H1 (cell line): ENCODE data around the gene MEIS2. TPM values are rescaled to one million over a fixed set of nuclear protein-coding genes. Genes with fewer than 3 reads are reported as not detected.
A peak's percentile ranks its signal among the peaks of the same experiment; 100 is the strongest.

Experiments
- CTCF ChIA-PET: fragments of 300-600 bp; sonication (Branson Sonifier 250); formaldehyde crosslinking; loops from one replicate; lab custom pipeline; 2021; ENCODE audit not compliant: partially characterized antibody; lab: Charles Lee
- POLR2A ChIA-PET: fragments of 300-600 bp; sonication (Branson Sonifier 250); formaldehyde crosslinking; loops from one replicate; lab custom pipeline; 2021; ENCODE audit warnings: inconsistent platforms; ENCODE audit not compliant: partially characterized antibody; lab: Charles Lee
- DNase-seq, 2 experiments: peaks; one replicate each; pipeline versions ENCODE4 v3.0.0 to v3.0.0-alpha.2; 2010 to 2022; ENCODE audit warnings: low spot score in 2 of 2, low read depth in 1 of 2, mixed read lengths in 1 of 2
- FAIRE-seq: peaks from 2 replicates; lab custom pipeline; 2011; peaks lifted over from hg19 to GRCh38; lab: Jason Lieb, UNC
- H2AFZ ChIP-seq: 2 replicates; pipeline ENCODE4 v1.8.1; 2012; ENCODE audit warnings: low read length, inconsistent platforms
- H2AK5ac ChIP-seq: 2 replicates; pipeline ENCODE4 v1.6.1; 2013; ENCODE audit warnings: low read depth, low read length
- H2BK120ac ChIP-seq: replicated peaks from 2 replicates; pipeline ENCODE3; 2013; ENCODE audit warnings: low read depth, low read length, inconsistent platforms
- H2BK12ac ChIP-seq: 2 replicates; pipeline ENCODE4 v1.6.1; 2013; ENCODE audit warnings: low read depth, low read length
- H2BK15ac ChIP-seq: 2 replicates; pipeline ENCODE4 v1.6.1; 2013; ENCODE audit warnings: low read length
- H2BK20ac ChIP-seq: 2 replicates; pipeline ENCODE4 v1.6.1; 2013; ENCODE audit warnings: low read length
- H2BK5ac ChIP-seq: 2 replicates; pipeline ENCODE4 v1.6.1; 2013; ENCODE audit warnings: low read depth, low read length
- H3K14ac ChIP-seq: 2 replicates; pipeline ENCODE4 v1.6.1; 2013; ENCODE audit warnings: inconsistent platforms; ENCODE audit not compliant: insufficient read length
- H3K18ac ChIP-seq: 2 replicates; pipeline ENCODE4 v1.6.1; 2013; ENCODE audit warnings: low read length; ENCODE audit errors: extremely low read depth
- H3K23ac ChIP-seq: 2 replicates; pipeline ENCODE4 v1.6.1; 2013; ENCODE audit warnings: inconsistent platforms; ENCODE audit not compliant: insufficient read length
- H3K23me2 ChIP-seq: 2 replicates; pipeline ENCODE4 v1.6.1; 2013; ENCODE audit warnings: low read depth, low read length
- H3K27ac ChIP-seq: 2 replicates; pipeline ENCODE4 v1.6.1; 2011; ENCODE audit warnings: low read depth, low read length, inconsistent platforms
- H3K27me3 ChIP-seq, 4 experiments: replicated peaks in 1 of 4; 1 replicate in 1 of 4; 2 replicates in 3 of 4; pipeline versions ENCODE4 v1.6.1 to v1.8.1; 2011 to 2013; ENCODE audit warnings: low read length in 3 of 4, mild to moderate bottlenecking in 3 of 4, inconsistent platforms in 2 of 4, mixed read lengths in 2 of 4, moderate library complexity in 1 of 4; ENCODE audit not compliant: control insufficient read depth in 3 of 4, insufficient read depth in 3 of 4; ENCODE audit errors: extremely low read depth in 1 of 4
- H3K36me3 ChIP-seq, 4 experiments: 2 replicates each; pipeline versions ENCODE4 v1.6.1 to v1.8.1; 2011 to 2013; ENCODE audit warnings: mild to moderate bottlenecking in 4 of 4, low read length in 3 of 4, moderate library complexity in 2 of 4, control low read depth in 1 of 4, inconsistent platforms in 1 of 4; ENCODE audit not compliant: insufficient read depth in 4 of 4, control insufficient read depth in 2 of 4
- H3K4ac ChIP-seq: replicated peaks from 2 replicates; pipeline ENCODE3; 2013; ENCODE audit warnings: low read length, low read depth, mixed read lengths, inconsistent platforms; ENCODE audit not compliant: insufficient read length
- H3K4me1 ChIP-seq, 4 experiments: replicated peaks in 1 of 4; 1 replicate in 1 of 4; 2 replicates in 3 of 4; pipeline versions ENCODE4 v1.6.1 to v1.8.1; 2011 to 2013; ENCODE audit warnings: low read length in 3 of 4, inconsistent platforms in 2 of 4, mixed read lengths in 1 of 4; ENCODE audit not compliant: insufficient read depth in 4 of 4, control insufficient read depth in 3 of 4
- H3K4me2 ChIP-seq, 2 experiments: 2 replicates each; pipeline versions ENCODE4 v1.6.1 to v1.8.1; 2011 to 2013; ENCODE audit warnings: low read depth in 2 of 2, low read length in 2 of 2, control low read depth in 1 of 2, inconsistent platforms in 1 of 2, mild to moderate bottlenecking in 1 of 2; ENCODE audit not compliant: insufficient read depth in 1 of 2
- H3K4me3 ChIP-seq, 4 experiments: fragments of 200-600, 300-600 bp in 1 of 4; sonication (generic), shearing (Covaris generic), sonication (Bioruptor Twin) in 1 of 4; 2 replicates each; pipeline versions ENCODE4 v1.5.1 to v1.8.1; 2011 to 2016; ENCODE audit warnings: low read length in 4 of 4, low read depth in 3 of 4, control low read depth in 2 of 4, inconsistent platforms in 2 of 4, mild to moderate bottlenecking in 2 of 4, mixed read lengths in 1 of 4, moderate library complexity in 1 of 4; ENCODE audit not compliant: insufficient read depth in 2 of 4; ENCODE audit errors: extremely low read depth in 1 of 4
- H3K56ac ChIP-seq: replicated peaks from 2 replicates; pipeline ENCODE3; 2013; ENCODE audit warnings: low read depth, mild to moderate bottlenecking, mixed read lengths, low read length, inconsistent platforms; ENCODE audit not compliant: insufficient read length
- H3K79me1 ChIP-seq: 2 replicates; pipeline ENCODE4 v1.6.1; 2013; ENCODE audit warnings: low read depth, low read length, control low read depth
- H3K79me2 ChIP-seq, 2 experiments: 2 replicates each; pipeline versions ENCODE4 v1.6.1 to v1.8.1; 2012 to 2013; ENCODE audit warnings: low read length in 2 of 2, mild to moderate bottlenecking in 2 of 2, inconsistent platforms in 1 of 2; ENCODE audit not compliant: insufficient read depth in 2 of 2, control insufficient read depth in 1 of 2
- H3K9ac ChIP-seq, 4 experiments: replicated peaks in 1 of 4; 1 replicate in 1 of 4; 2 replicates in 3 of 4; pipeline versions ENCODE4 v1.6.1 to v1.8.1; 2011 to 2013; ENCODE audit warnings: low read depth in 3 of 4, low read length in 3 of 4, control low read depth in 2 of 4, mild to moderate bottlenecking in 2 of 4, moderate library complexity in 2 of 4, inconsistent platforms in 1 of 4; ENCODE audit errors: extremely low read depth in 1 of 4
- H3K9me3 ChIP-seq, 2 experiments: 2 replicates each; pipeline versions ENCODE4 v1.6.1 to v1.8.1; 2012 to 2013; ENCODE audit warnings: mild to moderate bottlenecking in 2 of 2, moderate library complexity in 2 of 2, control low read depth in 1 of 2, inconsistent platforms in 1 of 2, low read depth in 1 of 2, low read length in 1 of 2, mixed read lengths in 1 of 2; ENCODE audit not compliant: insufficient read depth in 2 of 2
- H4K20me1 ChIP-seq, 2 experiments: replicated peaks in 1 of 2; 2 replicates each; pipeline versions ENCODE3 to v1.8.1; 2011 to 2013; ENCODE audit warnings: inconsistent platforms in 2 of 2, low read length in 2 of 2, mild to moderate bottlenecking in 1 of 2; ENCODE audit not compliant: insufficient read depth in 2 of 2, control insufficient read depth in 1 of 2
- H4K5ac ChIP-seq: 2 replicates; pipeline ENCODE4 v1.6.1; 2013; ENCODE audit warnings: low read length, low read depth, mixed read lengths, inconsistent platforms; ENCODE audit not compliant: insufficient read length
- H4K8ac ChIP-seq: 2 replicates; pipeline ENCODE4 v1.8.0; 2013; ENCODE audit warnings: mild to moderate bottlenecking, moderate library complexity, low read length, inconsistent platforms; ENCODE audit not compliant: insufficient read depth; ENCODE audit errors: extremely low read depth
- H4K91ac ChIP-seq: replicated peaks from 2 replicates; pipeline ENCODE3; 2013; ENCODE audit warnings: low read length, mixed read lengths, inconsistent platforms; ENCODE audit not compliant: insufficient read length
- BACH1 ChIP-seq: IDR thresholded peaks from 2 replicates; pipeline ENCODE4 v1.6.1; 2012; ENCODE audit warnings: low read length, improper control_type of control experiment
- TEAD4 ChIP-seq: IDR thresholded peaks from 2 replicates; pipeline ENCODE4 v1.6.1; 2012; ENCODE audit warnings: low read depth, low read length, inconsistent platforms, mixed read lengths
- WGBS, 2 experiments: shearing (Covaris generic) in 1 of 2; methylation state at CpG; one replicate each; pipeline versions ENCODE4 v1.1.6 to v1.1.7; 2013 to 2015; ENCODE audit warnings: low lambda C conversion rate in 2 of 2, mixed read lengths in 2 of 2, inconsistent platforms in 1 of 2, low coverage in 1 of 2, missing lambda C conversion rate in 1 of 2; ENCODE audit not compliant: insufficient replicate concordance in 2 of 2, insufficient coverage in 1 of 2, insufficient read length in 1 of 2; ENCODE audit errors: extremely low coverage in 1 of 2, missing lambda C conversion rate in 1 of 2; 5-methylcytosine and 5-hydroxymethylcytosine counted together
- polyA plus RNA-seq, 7 experiments: library from polyadenylated mRNA; depleted of rRNA in 3 of 7; stranded (reverse) in 5 of 7; unstranded in 2 of 7; fragments of >200 nt in 5 of 7; fragments of 200-250 nt in 2 of 7; gene quantifications; 1 replicate in 5 of 7; 2 replicates in 1 of 7; 4 replicates in 1 of 7; pipeline versions ENCODE4 v1.2.1 to v1.2.3, GENCODE V29; 2011 to 2013; ENCODE audit warnings: missing spikeins in 2 of 7, mixed read lengths in 2 of 7
- total RNA-seq: library from RNA; stranded (reverse); fragmentation: NEBNext Ultra II Directional; extraction: Animal tissue kit (Norgen Biotek cat#: 25700); gene quantifications from 2 replicates; pipeline ENCODE4 v1.2.1, GENCODE V29; 2021

Gene MEIS2
- total and polyA plus RNA-seq, 2 of the 8 experiments (the other 6 are each of a cell fraction or from before 2014, with no cell fraction given): 0.22 to 1.2 TPM

DNA sequence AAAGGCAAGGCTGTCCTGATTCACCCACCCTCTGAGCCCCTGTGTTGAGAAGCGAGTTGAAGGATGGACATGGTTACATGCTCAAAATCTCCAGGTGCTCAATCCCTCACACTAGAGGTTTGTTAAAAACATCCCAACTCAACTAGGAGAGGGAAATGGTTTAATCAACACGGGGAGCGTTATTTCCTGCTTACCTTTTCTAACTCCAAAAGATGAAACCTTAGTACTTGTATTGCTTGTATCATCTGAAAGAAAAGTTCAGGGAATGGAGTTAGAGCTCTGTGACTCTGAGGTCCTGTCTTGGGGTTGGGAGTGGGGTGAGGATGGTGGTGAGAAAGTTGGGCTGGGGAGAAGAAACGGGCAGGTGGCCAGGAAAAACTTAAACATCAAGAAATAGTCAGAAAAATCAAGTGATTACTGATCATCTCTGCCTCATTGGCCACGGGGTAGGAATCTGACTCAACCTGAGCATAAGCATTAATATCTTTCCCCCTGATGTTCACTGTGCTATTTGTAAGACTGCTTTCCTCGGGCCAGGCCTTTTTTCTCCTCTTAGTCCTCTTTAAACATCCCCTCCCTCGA, 5.9 kb downstream of the MEIS2 start:
- Histone ChIP-seq H2BK5ac (no peak overlapping the region), H2BK120ac (no peak overlapping the region), H3K9ac (no peak overlapping the region), H3K9me3 (no peaks in the 10 kb centered on the region), H2AK5ac (no peak overlapping the region), H4K20me1 (peaks cover 0 to 2% of the 10 kb centered on the region in 2 experiments), H3K27ac (no peak overlapping the region), H2BK12ac (no peak overlapping the region), H4K8ac (no peak overlapping the region), H2BK15ac (no peak overlapping the region), H3K4ac (no peak overlapping the region), H4K91ac (no peak overlapping the region), H2AFZ (no peak overlapping the region), H3K79me2 (no peaks in the 10 kb centered on the region), H4K5ac (peak overlapping the region; percentile 0), H3K14ac (no peak overlapping the region), H3K23ac (no peak overlapping the region), H3K4me1 (peaks cover 16 to 45% (median 30%) of the 10 kb centered on the region in 4 experiments), H2BK20ac (0 out of 2 replicates have a peak overlapping the region, but pooled peaks have one; percentile 28), H3K18ac (peak overlapping the region; percentile 19; the same call in 1 of the 2 replicates), H3K4me3 (peak overlapping the region in 3 of 4 experiments; percentile 0 to 50 (median 16); a peak in 4 of 8 replicates), H3K4me2 (peak overlapping the region; percentile 81 to 92), H3K27me3 (peaks cover 32 to 68% (median 58%) of the 10 kb centered on the region in 4 experiments), H3K56ac (no peak overlapping the region), H3K36me3 (no peaks in the 10 kb centered on the region), H3K23me2 (peaks cover 19% of the 10 kb centered on the region), H3K79me1 (no peaks in the 10 kb centered on the region)
- FAIRE-seq: no peak
- DNase-seq: no peak
- 2% methylated on average over 7 of the region's 7 CpGs; no CpG with 5 or more reads in 1 of the 2 experiments for WGBS, 2 experiments
- ChIA-PET POLR2A (interaction anchor here (0.6 to 2.7 kb wide), 6 partner anchors 15 to 515 kb away, joined by 3 to 12 read pairs (median 4); partner anchors contain the start of gene CDIN1), CTCF (interaction anchor here (0.9 to 3.8 kb wide), 4 partner anchors 8 to 217 kb away, joined by 3 to 13 read pairs (median 4); no protein-coding TSS in a partner anchor)
- TF ChIP-seq TEAD4 (no peak), BACH1 (no peak)
